ENCODE data around the gene ARL15.

Gene ARL15

GRCh38 chr5:54242297-54242696 is 68.1 kb downstream of the ARL15 start:
- DNase-seq: no peak

GRCh38 chr5:54234304-54234933 is 76.0 kb downstream of the ARL15 start:
- DNase-seq: no peak

GRCh38 chr5:54230936-54231685 is 79.3 kb downstream of the ARL15 start:
- DNase-seq: no peak

GRCh38 chr5:54229041-54229780 is 81.2 kb downstream of the ARL15 start:
- peak; percentile 40 for DNase-seq

GRCh38 chr5:54227759-54228158 is 82.6 kb downstream of the ARL15 start:
- DNase-seq: no peak

- no peak for DNase-seq
Observed at GRCh38 chr5:54227109-54227508, 83.3 kb downstream of the ARL15 start.

- DNase-seq: no peak
Observed at GRCh38 chr5:54226215-54226614, 84.2 kb downstream of the ARL15 start.

- no peak for DNase-seq
Observed at GRCh38 chr5:54224103-54224826, 86.1 kb downstream of the ARL15 start.

- no peak for DNase-seq
Observed at GRCh38 chr5:54222336-54222735, 88.0 kb downstream of the ARL15 start.

GRCh38 chr5:54221135-54221534 is 89.2 kb downstream of the ARL15 start:
- DNase-seq: no peak

- DNase-seq: no peak
Observed at GRCh38 chr5:54220230-54221040, 89.9 kb downstream of the ARL15 start.

GRCh38 chr5:54217826-54218503 is 92.4 kb downstream of the ARL15 start:
- DNase-seq: peak; percentile 72

- no peak for DNase-seq
Observed at GRCh38 chr5:54215233-54215736, 95.1 kb downstream of the ARL15 start.

GRCh38 chr5:54214722-54215121 is 95.7 kb downstream of the ARL15 start:
- DNase-seq: no peak

- no peak for DNase-seq
Observed at GRCh38 chr5:54212331-54212730, 98.0 kb downstream of the ARL15 start.

- no peak for DNase-seq
Observed at GRCh38 chr5:54211912-54212311, 98.5 kb downstream of the ARL15 start.

- no peak for DNase-seq
Observed at GRCh38 chr5:54207566-54207965, 102.8 kb downstream of the ARL15 start.

GRCh38 chr5:54206580-54207229 is 103.7 kb downstream of the ARL15 start:
- DNase-seq: no peak

GRCh38 chr5:54205918-54206317 is 104.5 kb downstream of the ARL15 start:
- no peak for DNase-seq

GRCh38 chr5:54205453-54205852 is 104.9 kb downstream of the ARL15 start:
- no peak for DNase-seq

- no peak for DNase-seq
Observed at GRCh38 chr5:54197018-54197417, 113.4 kb downstream of the ARL15 start.
